Measurements from ENCODE around the gene DCPS.
"Not testable (repeated sequence)": the region's sequence is repeated elsewhere in the genome, so short reads cannot be mapped to it uniquely, and the experiment has no call there.

GRCh38 chr11:126394634-126395072 lies 90.8 kb downstream of the DCPS start:
- TF ChIP-seq, protein P1, sequence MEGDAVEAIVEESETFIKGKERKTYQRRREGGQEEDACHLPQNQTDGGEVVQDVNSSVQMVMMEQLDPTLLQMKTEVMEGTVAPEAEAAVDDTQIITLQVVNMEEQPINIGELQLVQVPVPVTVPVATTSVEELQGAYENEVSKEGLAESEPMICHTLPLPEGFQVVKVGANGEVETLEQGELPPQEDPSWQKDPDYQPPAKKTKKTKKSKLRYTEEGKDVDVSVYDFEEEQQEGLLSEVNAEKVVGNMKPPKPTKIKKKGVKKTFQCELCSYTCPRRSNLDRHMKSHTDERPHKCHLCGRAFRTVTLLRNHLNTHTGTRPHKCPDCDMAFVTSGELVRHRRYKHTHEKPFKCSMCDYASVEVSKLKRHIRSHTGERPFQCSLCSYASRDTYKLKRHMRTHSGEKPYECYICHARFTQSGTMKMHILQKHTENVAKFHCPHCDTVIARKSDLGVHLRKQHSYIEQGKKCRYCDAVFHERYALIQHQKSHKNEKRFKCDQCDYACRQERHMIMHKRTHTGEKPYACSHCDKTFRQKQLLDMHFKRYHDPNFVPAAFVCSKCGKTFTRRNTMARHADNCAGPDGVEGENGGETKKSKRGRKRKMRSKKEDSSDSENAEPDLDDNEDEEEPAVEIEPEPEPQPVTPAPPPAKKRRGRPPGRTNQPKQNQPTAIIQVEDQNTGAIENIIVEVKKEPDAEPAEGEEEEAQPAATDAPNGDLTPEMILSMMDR (IDR thresholded peaks at IDR 0.05; ENCODE audit: low read depth, low read length), result not testable (repeated sequence)
- TF ChIP-seq POLR2A (IDR thresholded peaks at IDR 0.05; ENCODE audit: extremely low read depth, insufficient read length); MYC (IDR thresholded peaks at IDR 0.05; ENCODE audit: low read depth, low read length): not testable (repeated sequence)
- TF ChIP-seq, protein P2, sequence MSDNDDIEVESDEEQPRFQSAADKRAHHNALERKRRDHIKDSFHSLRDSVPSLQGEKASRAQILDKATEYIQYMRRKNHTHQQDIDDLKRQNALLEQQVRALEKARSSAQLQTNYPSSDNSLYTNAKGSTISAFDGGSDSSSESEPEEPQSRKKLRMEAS (IDR thresholded peaks at IDR 0.05; ENCODE audit: low read depth, low read length), result not testable (repeated sequence)
